ENCODE results near the gene ENTPD8.

DNA sequence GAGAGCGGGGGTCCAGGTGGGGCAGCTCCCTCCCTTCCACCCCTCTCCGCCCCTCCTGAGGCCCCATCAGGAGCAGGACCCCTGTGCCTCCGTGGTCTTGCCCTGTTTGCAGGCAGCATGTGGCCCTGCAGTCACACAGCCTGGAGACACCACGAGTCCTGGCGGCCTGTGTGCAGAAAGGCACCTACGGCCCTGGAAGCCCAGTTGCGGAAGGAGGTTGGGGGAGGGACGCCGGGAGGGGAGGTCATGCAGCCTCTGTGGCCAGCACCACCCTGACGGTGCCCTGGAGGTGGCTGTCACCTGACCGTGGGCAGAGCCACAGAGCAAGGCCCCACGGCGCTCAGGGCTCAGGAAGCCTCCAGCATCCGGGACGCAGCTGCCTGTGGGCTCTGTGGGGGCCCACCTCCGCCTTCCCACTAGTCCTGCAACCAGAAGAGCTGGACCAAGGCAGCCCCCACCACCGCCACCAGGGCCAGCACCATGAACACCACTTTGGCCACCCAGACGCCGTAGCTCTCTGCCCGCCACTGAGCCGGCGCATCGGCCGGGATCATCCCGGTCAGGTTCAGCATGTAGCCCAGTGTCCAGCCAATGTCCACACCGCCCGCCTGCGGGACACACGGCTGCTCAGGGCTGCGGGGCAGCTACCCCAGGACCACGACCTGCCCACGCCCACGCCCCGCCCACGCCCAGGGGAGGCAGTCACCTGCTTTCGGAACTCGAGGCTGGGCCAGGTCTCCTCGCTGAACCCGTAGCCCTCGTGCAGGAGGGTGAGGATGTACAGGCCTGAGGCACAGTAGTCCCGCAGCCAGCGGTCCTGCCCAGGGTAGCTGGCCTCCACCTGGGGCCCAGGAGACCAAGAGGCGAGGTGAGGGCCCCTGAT lies 6.4 kb downstream of the ENTPD8 start:
- TF ChIP-seq ZBED1 (IDR thresholded peaks at IDR 0.05; ENCODE audit: borderline replicate concordance) (no peak), CEBPB (IDR thresholded peaks at IDR 0.05; ENCODE audit: borderline replicate concordance in 1 of 2, low read depth in 2 of 2, low read length in 2 of 2) (no peak), TCF7 (IDR thresholded peaks at IDR 0.05; ENCODE audit: borderline replicate concordance) (no peak), POLR2A (IDR thresholded peaks at IDR 0.05; ENCODE audit: low read depth, low read length) (no peak), YY1 (IDR thresholded peaks at IDR 0.05; ENCODE audit: low read depth, low read length) (no peak), EZH2 (IDR thresholded peaks at IDR 0.05; ENCODE audit: borderline replicate concordance, control insufficient read depth, low read depth, low read length) (no peak), EP300 (IDR thresholded peaks at IDR 0.05; ENCODE audit: borderline replicate concordance in 1 of 2, control insufficient read depth in 1 of 2, low read depth in 2 of 2, low read length in 2 of 2) (no peak)
- TF ChIP-seq, protein P1, sequence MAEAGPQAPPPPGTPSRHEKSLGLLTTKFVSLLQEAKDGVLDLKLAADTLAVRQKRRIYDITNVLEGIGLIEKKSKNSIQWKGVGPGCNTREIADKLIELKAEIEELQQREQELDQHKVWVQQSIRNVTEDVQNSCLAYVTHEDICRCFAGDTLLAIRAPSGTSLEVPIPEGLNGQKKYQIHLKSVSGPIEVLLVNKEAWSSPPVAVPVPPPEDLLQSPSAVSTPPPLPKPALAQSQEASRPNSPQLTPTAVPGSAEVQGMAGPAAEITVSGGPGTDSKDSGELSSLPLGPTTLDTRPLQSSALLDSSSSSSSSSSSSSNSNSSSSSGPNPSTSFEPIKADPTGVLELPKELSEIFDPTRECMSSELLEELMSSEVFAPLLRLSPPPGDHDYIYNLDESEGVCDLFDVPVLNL (IDR thresholded peaks at IDR 0.05; ENCODE audit: low read depth, low read length) = no peak
- TF ChIP-seq, protein P2, sequence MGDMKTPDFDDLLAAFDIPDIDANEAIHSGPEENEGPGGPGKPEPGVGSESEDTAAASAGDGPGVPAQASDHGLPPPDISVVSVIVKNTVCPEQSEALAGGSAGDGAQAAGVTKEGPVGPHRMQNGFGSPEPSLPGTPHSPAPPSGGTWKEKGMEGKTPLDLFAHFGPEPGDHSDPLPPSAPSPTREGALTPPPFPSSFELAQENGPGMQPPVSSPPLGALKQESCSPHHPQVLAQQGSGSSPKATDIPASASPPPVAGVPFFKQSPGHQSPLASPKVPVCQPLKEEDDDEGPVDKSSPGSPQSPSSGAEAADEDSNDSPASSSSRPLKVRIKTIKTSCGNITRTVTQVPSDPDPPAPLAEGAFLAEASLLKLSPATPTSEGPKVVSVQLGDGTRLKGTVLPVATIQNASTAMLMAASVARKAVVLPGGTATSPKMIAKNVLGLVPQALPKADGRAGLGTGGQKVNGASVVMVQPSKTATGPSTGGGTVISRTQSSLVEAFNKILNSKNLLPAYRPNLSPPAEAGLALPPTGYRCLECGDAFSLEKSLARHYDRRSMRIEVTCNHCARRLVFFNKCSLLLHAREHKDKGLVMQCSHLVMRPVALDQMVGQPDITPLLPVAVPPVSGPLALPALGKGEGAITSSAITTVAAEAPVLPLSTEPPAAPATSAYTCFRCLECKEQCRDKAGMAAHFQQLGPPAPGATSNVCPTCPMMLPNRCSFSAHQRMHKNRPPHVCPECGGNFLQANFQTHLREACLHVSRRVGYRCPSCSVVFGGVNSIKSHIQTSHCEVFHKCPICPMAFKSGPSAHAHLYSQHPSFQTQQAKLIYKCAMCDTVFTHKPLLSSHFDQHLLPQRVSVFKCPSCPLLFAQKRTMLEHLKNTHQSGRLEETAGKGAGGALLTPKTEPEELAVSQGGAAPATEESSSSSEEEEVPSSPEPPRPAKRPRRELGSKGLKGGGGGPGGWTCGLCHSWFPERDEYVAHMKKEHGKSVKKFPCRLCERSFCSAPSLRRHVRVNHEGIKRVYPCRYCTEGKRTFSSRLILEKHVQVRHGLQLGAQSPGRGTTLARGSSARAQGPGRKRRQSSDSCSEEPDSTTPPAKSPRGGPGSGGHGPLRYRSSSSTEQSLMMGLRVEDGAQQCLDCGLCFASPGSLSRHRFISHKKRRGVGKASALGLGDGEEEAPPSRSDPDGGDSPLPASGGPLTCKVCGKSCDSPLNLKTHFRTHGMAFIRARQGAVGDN (IDR thresholded peaks at IDR 0.05) = no peak
- TF ChIP-seq, protein P3, sequence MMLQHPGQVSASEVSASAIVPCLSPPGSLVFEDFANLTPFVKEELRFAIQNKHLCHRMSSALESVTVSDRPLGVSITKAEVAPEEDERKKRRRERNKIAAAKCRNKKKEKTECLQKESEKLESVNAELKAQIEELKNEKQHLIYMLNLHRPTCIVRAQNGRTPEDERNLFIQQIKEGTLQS (IDR thresholded peaks at IDR 0.05; ENCODE audit: borderline replicate concordance, extremely low read depth, low read depth, low read length) = no peak
